Measurements from ENCODE around the gene RBM17. TPM values are rescaled to one million over a fixed set of nuclear protein-coding genes. Genes with fewer than 3 reads are reported as not detected.

RBM17 gene
- total RNA-seq, 1 donor, result 41.8 TPM

- no peak for DNase-seq (ENCODE audit: low read depth)
- no peak overlapping the region for H3K4me3 ChIP-seq (ENCODE audit: low read depth, low read length)
- no peak for TF ChIP-seq CTCF (IDR thresholded peaks at IDR 0.05; ENCODE audit: insufficient read depth, low read length)
These were observed 53.8 kb downstream of the RBM17 start for GRCh38 chr10:6142644-6143043.

GRCh38 chr10:6143181-6143580, 54.3 kb downstream of the RBM17 start:
- TF ChIP-seq CTCF (IDR thresholded peaks at IDR 0.05; ENCODE audit: insufficient read depth, low read length), result no peak
- no peak overlapping the region for H3K4me3 ChIP-seq (ENCODE audit: low read depth, low read length)
- no peak for DNase-seq (ENCODE audit: low read depth)

GRCh38 chr10:6144406-6145165, 55.8 kb downstream of the RBM17 start:
- no peak for TF ChIP-seq CTCF (IDR thresholded peaks at IDR 0.05; ENCODE audit: insufficient read depth, low read length)
- H3K4me3 ChIP-seq (ENCODE audit: low read depth, low read length), result peak overlapping the region; percentile 84
- DNase-seq (ENCODE audit: low read depth), result peak; percentile 73

- peak overlapping the region; percentile 84 for H3K4me3 ChIP-seq (ENCODE audit: low read depth, low read length)
- no peak for TF ChIP-seq CTCF (IDR thresholded peaks at IDR 0.05; ENCODE audit: insufficient read depth, low read length)
- no peak for DNase-seq (ENCODE audit: low read depth)
These were observed 56.5 kb downstream of the RBM17 start for GRCh38 chr10:6145166-6145987.

- peak overlapping the region; percentile 84 for H3K4me3 ChIP-seq (ENCODE audit: low read depth, low read length)
- no peak for DNase-seq (ENCODE audit: low read depth)
- no peak for TF ChIP-seq CTCF (IDR thresholded peaks at IDR 0.05; ENCODE audit: insufficient read depth, low read length)
These were observed 57.4 kb downstream of the RBM17 start for GRCh38 chr10:6146013-6146785.

- DNase-seq (ENCODE audit: low read depth), result no peak
- no peak overlapping the region for H3K4me3 ChIP-seq (ENCODE audit: low read depth, low read length)
- no peak for TF ChIP-seq CTCF (IDR thresholded peaks at IDR 0.05; ENCODE audit: insufficient read depth, low read length)
These were observed 58.1 kb downstream of the RBM17 start for GRCh38 chr10:6146921-6147320.
